Measurements from ENCODE around the gene CYTH1.
A peak's percentile ranks its signal among the peaks of the same experiment; 100 is the strongest.
"Not testable (repeated sequence)": the region's sequence is repeated elsewhere in the genome, so short reads cannot be mapped to it uniquely, and the experiment has no call there.

CYTH1 gene

DNA sequence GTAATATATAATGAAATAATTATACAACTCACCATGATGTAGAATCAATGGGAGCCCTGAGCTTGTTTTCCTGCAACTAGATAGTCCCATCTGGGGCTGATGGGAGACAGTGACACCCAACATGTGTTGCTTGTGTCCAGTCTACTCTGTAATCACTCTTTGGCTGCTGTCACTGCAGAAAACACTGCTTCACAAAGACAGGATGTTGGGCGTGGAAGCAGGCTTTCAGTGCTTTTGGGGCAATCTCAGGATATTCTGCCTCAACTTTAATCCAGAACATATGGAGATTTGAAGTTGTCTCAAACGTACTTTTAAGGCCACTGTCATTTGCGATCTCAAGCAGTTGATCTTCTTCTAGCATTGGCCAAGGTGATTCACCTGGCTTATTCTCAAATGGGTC lies 94.9 kb downstream of the CYTH1 start:
- no peak for DNase-seq

DNA sequence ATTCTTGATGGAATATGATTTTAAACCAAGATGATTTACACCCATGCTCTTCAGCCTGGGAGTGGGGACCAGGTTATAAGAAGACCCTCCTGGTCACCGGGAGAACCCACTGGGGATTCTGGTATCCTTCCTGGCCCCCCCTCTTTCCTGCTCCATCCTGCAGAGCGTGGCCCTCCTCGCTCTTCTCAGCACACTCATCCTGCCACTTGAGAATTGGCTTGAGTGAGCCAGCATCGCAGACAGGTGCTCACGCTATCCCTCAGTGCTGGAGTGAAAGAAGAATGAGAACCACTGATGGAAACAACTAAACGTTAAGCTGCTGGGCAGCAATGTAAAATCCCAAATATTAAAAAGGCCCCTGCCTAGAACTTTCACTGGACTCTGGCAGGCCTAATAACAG lies 98.0 kb downstream of the CYTH1 start:
- DNase-seq: no peak

DNA sequence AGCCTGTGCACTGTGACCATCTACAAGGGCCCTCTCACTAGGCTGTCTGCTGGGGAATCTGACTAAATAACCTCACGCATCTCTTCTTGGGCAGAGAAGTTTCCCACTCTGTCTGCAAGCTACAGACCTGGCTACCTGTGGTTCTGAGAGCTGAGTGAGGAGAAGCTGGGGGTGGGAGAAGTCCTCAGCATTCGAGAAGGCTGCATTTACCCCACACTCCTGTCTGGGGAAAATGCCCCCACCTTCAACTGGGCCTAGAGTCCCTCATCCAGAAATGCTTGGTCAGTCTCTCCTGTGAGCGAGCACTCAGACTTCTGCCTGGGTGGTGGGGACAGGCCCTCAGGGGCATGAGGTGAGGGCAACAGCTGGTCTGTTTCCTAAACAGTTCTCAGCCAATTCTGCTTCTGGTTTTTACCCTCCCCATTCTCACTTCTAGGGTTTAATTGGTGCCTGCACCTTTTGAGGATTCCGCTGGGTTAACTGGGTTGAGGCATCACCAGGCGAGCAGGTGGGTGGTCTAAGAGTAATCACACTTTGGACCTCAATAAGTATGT lies 98.6 kb downstream of the CYTH1 start:
- DNase-seq: no peak

DNA sequence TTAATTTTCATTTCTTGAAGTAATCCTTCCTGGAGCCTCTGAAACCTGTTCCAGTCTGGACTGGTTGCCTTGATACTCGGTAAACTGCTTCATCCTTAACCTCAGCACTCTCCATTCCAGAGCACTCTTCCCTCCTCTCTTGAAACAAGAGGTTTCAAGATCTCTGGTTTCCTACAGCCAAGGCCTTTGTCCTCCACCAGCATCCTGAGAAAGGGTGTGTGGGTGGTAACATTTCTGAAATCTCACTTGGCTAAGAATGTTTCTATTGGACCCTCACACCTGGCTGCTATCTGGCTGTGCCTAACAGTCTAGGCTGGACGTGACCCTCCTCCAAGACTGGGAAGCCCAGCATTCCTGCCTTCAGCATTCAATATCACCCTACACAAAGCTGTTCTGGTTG lies 99.7 kb downstream of the CYTH1 start:
- no peak for DNase-seq

DNA sequence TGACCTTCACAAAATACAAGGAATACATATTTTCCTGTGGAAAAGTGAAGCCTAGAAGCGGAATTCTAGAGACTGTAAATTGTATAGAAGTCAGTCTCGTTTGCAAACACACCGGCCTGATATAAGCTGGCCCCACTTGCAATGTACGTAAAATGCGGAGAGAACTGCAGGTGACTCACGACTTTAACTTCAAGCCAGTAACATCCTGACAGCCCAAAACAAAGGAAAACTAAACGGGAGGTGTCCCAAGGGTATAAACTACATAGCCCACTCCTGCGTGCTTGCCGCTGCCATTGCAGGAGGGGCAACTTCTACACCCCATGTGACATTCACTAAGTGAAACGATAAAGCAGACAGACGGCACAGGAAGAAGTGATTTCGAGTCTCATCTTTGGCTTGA lies 101.6 kb downstream of the CYTH1 start:
- DNase-seq: no peak

DNA sequence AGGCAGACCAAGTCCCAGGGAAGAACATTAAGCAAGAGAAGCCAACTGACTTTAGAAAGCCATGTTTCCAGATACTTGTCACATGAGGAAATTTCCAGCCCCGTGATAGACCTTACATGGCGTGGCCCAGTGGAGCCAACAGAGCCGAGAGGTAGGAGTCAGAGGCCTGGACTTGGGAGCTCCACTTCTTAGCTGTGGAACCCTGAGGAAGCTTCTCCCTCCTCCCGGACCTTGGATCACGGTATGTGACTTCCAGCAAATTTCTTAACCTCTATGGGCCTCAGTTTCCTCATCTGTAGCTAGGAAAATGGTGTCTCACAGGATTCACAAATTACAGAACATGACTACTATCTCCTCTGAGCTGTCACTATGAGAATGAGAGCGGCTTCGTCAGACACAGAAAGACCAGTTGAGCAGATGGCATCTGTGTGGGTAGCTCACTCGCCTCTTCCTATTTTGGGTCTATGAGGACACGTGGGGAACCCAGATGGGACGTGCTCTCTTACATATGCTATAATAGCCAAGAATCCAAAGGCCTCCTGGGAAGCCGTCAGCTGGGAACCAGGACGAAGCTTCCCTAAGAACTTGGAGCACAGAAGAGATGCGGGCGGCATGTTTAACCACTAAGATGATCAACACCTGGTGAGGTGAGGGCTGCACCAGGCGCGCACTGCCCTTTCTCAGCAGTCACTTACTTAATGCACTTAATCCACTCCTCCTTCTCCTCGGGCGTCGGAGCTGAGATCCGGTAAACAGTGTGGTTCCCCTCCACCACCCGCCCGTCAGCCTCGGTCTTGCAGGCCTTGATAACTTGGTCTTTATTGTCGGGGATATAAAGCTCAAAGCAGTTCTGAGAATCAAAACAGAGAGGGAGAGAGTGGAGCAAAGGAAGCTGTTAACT lies 102.3 kb downstream of the CYTH1 start:
- no peak for DNase-seq

DNA sequence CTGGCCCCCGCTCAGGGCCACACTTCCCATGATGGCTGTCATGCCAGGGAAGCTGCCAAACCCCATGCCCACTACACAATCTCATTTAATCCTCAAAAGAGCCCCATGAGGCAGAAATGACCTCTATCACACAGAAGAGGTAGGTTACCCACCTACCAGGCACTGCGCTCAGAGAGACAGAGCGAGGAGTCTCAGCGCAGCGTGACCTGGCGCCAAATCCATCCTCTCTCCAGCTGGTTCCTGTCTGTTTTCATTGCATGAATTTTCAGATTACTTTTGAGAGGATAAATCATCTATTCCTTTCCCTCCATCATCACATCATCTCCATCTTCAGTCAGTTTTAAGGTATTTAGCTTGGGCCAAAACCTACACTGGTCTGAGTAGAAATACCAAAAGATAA lies 103.4 kb downstream of the CYTH1 start:
- DNase-seq: no peak

DNA sequence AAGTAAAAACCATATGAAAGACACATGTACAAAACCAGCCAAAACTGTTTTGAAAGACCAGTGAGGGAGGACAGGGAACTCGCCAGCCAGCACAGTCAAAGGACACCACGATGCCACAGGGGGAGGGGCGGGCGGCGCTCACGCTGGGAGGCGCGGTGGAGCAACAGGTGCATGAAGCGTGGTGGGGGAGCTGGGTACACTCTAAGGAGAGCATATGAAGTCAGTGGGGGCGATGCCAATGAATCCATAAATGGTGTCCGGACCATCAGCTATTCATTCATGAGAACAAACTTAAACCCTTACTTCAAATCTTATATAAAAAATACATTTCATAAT lies 103.9 kb downstream of the CYTH1 start:
- no peak for DNase-seq

DNA sequence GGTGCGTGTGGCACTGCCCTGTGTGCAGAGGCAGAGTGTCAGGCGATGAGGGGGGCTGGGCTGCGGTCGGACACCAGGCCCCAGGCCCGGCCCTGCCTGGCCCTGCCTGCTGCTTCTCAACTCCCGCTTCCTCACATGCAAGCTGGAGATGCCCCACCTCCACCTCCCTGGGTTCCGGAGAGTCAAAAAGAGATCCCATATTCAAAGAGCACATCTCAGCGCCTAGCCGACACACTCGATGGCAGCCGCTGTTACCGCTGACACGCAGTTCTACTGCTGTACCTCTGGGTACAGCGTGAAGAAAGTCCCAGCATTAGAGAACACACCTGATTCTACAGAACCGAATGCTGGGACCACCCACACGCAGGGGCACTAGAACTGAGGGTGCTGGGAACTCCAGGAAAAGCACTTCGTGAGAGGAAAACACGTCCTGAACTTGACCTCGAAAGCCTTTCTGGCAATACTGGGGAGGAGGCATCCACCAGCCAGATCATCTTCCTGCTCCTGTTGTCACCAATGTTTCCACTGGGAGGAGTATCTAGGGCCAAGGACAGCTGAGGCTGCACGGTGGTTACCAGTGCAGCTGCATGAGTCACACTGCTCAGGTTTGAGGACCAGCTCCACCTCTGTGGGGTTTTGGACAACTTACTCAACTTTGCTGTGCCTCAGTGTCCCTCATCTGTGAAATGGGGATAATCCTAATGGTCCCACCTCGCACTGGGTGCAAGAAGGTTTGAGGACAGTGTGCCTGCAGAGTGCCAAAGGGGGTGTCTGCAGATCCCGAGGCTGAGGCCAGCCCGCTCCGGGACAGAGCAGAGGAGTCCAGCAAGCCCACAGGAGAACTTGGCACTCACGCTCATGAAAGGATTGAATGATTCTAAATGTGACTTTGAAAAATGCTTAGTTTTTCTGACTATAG lies 104.5 kb downstream of the CYTH1 start:
- no peak for DNase-seq

DNA sequence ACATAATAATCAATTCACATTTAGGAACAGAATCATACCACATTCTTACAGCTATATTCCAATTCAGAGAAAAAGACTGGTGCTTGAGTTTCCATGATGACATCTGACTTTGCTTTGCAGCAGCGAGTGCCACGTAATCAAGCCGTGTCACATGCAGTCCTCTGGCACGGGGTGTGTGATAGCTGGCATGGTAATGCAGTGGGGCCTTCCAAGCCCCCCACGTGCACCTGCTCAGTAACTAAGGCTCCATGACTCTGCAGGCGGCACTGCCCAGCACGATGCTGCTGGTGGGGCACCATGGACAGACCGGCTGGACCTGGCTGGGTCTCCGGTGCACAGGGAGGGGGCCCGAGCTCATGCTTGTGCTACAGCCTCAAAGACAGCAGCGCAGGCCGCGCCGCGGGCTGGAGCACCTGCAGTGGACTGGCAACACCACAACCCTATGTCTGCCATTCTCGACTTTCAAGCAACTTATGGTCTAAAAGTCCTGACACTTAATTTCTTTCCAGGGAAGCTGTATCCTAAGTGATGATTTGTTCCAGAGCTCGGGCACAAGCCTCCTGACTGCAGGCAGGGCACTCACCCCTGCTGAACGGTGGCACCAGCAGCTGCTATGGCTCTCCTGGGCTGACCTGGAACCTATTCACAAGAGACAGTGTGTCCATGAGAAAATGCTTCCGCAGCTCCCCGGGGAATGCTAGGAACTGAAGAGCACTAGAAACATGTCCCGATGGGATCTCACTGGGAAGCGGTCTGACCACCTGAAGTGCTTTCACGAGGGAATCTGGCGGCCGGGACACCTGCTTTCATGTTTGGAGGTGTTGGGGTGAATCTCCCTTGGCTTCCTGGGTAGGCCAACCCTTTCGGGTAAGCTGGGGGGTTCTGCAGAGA lies 105.4 kb downstream of the CYTH1 start:
- no peak for DNase-seq

DNA sequence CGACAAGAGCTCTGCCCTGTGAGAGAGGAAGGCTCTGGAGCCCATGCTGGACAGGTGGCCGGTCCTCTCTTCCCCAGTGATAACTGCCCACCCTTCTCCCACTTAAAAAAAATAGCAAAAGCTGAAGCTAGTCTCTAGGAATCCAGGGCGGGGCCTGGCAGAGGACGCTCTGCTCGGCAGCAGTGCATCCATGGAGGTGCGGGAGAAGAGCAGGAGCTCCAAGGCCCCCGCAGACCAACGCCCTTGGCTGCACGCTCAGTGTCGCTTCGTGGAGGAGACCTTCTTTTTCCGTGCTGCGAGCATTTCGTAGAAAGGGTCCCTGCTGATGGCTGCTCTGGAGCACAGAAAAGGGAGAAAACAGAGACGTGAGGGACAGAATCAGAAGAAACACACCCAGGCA lies 106.2 kb downstream of the CYTH1 start:
- DNase-seq: no peak

DNA sequence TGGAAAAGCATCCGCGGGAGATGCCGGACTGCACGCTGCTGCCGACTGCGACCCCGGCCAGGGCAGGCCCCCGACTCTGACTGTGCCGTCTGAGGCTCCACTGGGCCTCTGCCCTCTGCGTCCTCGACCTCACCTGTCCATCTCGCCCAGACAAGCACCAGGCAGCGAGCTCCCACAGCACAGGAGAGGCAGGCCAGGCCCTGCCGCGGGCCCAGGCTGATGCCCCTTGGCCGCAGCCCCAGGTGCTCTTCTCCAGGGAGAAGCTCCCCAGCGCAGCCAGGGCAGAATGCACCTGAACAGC lies 106.8 kb downstream of the CYTH1 start:
- DNase-seq: no peak

DNA sequence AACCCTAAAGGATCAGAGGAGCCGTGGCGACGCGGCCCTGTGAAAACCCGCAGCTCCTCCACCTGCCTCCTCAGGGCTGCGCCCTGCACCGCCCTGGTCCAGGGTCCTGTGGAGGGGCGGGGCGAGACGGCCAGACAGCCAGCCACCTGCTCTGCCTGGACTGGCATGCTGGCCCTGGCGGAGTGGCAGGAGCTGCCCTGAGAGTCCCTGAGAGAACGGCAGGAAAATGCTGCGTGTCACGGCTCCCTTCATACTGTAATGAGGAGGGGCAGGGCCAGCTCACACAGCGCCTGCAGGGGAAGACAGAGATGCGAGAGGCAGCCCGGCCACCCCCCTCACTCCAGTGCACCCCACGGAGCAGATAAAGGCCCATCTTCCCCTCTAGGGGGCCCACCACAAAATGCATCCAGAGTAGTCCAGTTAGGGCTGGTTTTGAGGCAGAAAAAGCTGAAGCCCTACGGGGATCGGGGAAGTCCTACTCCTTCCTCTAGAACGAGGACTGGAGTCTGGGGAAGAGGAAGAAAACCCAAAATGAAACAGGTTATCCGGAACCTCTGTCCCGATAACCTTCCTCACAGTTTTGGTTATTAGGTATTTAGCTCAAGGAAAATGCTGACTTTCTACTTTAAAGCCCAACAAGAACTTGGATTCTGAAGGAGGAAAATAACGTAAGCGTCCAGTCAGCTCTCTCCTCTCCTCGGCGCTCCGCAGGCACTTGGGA lies 107.3 kb downstream of the CYTH1 start:
- peak; percentile 5 for DNase-seq

DNA sequence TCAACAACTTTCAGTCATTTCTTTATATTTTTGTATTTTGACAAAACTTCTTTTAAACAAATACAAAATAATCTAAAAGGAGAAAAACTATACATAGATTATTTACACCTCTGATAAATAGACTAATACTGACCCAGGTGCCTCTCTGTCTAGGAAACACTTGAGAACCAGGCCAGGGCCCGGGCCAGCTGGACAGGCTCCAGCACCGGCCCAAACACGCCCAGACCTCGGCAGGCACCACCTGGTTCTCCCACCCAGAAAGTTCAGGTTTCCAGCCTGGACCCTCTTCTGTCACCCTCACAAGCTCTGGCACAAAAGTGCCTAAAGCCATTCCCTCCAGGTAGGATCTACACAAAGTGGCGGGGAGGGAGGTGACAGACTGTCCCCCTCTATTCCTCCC lies 107.9 kb downstream of the CYTH1 start:
- DNase-seq: no peak

DNA sequence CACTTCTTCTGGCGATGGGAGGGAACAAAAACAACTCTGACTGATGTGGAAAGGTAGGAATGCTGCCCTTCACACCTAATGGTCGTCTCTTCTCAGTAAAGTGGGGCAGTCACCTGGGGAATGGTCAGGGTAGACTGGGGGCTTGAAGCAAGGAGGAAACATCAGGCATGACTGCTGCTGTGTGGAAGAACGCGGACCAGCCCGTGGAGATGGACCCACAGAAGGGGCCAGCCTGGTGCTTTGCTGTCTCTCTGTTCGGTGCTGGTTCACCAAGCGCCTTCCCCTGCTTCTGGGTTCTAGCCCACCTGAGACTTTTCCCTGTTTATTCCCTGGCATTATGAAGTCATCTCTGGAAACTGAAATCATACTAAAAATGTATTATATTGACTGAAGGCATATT lies 108.7 kb downstream of the CYTH1 start:
- no peak for DNase-seq

DNA sequence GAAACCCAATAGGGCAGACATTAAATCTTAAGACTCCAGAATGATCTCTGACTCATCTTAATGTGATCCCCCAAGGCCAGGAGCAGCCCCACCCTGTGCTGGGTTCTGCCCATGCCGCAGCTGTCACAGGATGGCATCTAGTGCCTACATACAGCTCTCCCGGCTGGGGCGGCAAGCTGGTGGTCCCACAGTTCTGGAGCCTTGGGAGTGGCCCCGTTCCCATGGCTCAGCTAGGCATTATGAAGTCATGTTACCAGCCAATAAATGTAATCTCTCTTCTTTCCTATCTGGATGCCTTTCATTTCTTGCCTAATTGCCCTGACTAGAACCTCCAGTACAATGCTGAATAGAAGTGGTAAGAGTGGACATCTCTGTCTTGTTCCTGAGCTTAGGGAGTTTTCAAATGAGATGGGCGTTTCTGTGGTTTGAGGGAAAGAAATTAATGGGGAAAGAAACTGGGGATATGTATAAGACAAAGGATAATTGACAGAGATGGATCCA lies 109.2 kb downstream of the CYTH1 start:
- no peak for DNase-seq

DNA sequence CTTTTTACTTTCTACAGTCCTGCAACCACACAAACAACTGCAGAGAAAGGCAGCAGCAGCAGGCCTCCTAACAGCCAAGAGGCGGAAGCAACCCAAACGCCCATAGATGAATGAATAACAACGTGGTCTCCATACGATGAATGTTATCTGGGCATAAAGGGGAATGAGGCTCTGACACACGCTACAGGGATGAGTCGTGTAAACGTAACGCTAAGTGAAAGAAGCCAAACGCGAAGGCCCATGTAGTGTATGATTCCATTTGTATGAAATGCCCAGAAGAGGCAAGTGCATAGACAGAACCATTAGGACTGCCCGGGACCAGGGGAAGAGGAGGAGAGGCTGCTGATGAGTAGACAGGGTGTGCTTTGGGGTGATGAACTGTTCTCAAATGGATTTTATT lies 110.1 kb downstream of the CYTH1 start:
- DNase-seq: no peak

DNA sequence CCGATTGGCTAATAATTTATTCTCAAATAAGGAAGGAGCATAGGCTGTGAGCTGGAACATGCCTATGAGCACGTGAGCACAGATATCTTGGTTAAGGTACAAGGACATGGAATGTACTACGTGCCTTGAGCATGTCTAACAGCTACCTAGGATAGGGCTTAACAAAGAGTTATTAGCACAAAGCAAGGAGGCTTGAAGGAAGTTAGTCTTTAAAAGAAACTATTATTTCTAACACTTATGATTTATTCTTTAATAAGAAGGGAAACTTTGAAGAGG lies 110.4 kb downstream of the CYTH1 start:
- DNase-seq: not testable (repeated sequence)

DNA sequence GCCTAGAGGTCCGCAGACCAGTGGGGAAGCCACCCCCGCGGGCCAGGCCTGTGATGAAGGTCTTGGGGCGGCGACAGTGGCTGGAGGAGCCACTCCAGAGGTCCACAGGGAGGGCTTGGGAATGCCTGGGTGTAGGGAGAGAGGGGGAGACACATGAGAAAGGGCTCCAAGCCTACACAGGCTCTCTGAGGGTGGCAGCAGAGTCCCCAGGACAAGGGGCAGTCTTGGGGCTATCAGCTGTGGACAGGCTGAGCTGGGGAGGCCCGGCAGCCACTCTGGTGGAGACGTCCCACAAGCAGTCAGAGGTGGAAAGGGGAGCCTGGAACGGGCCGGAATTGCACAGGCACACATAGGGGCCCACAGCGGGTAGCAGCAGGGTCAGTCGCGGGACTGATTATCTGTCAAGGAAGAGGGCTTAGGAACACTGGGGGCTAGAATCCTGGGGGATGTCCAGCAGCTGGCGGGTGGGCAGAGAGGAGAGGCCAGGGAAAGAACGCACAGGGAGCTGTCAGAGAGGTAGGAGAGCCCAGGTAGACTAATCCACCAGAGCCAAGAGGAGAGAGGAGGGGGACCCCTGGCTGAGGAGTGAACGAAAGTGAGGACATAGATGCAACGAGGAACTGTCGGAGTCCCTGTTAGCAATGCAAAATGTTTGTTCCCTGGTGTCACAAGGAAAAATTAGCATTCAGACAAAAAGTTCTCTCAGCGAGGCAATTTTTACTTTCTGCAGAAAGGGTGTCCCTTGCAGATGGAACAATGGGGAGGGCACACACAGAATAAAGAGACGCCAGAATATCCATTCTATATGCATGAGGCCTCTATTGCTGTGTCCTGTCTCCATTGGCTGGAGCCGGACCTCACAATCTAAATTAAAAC lies 111.0 kb downstream of the CYTH1 start:
- DNase-seq: no peak

DNA sequence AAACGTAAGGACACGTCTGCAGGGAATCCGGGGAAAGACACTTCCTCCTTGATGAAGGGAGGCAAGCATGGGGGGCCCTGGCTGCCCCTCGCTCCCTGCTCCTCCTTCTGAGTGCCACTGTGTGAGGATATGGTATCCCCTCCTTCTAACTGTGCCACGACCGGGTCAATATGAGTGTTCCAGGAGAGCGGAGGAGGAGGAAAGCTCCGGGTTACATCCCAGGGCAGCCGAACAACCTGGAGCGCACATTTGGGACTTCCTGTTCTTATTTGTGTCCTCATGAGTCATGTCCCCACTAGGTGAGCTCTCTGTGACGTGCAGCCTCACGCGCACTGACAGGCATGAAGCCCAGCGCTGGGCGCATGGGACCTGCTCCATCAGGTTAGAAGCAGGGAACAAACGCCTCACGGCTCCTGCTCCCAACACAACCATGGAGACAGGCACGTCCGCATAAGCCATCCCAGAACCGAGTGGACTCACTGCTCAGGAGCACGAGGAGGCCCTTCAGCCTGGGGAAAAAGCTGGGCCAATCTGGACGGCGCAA lies 112.0 kb downstream of the CYTH1 start:
- DNase-seq: no peak

Measured in NCI-H2227 treated with DMSO at 0.1 percent for 48 hours (cell line).